ENCODE data around the gene ZNF492.
"Not testable (repeated sequence)": the region's sequence is repeated elsewhere in the genome, so short reads cannot be mapped to it uniquely, and the experiment has no call there.

The ZNF492 gene

GRCh38 chr19:22610121-22610520, 24.0 kb upstream of the ZNF492 start:
- Histone ChIP-seq H3K9me3 (ENCODE audit: low read depth, low read length) (no peaks in the 10 kb centered on the region), H3K36me3 (ENCODE audit: insufficient read depth, low read length) (no peaks in the 10 kb centered on the region), H3K9ac (ENCODE audit: insufficient read length) (no peak overlapping the region), H3K4me3 (no peak overlapping the region), H3K27ac (no peak overlapping the region)
- DNase-seq (ENCODE audit: low read depth, low spot score) = no peak
- no peak for TF ChIP-seq FOXP2 (optimal IDR thresholded peaks at IDR 0.05; ENCODE audit: control extremely low read depth, extremely low read length, insufficient read depth)
- TF ChIP-seq EZH2 (IDR thresholded peaks at IDR 0.05) = no peak
- no peak for TF ChIP-seq POLR2AphosphoS5 (IDR thresholded peaks at IDR 0.05; ENCODE audit: borderline replicate concordance, low read depth, low read length)

- no peaks in the 10 kb centered on the region for H3K9me3 ChIP-seq (ENCODE audit: low read depth, low read length)
- TF ChIP-seq EZH2 (IDR thresholded peaks at IDR 0.05) (no peak), POLR2AphosphoS5 (IDR thresholded peaks at IDR 0.05; ENCODE audit: borderline replicate concordance, low read depth, low read length) (no peak), FOXP2 (optimal IDR thresholded peaks at IDR 0.05; ENCODE audit: control extremely low read depth, extremely low read length, insufficient read depth) (no peak)
- DNase-seq (ENCODE audit: low read depth, low spot score) = no peak
- H3K4me3 ChIP-seq = no peak overlapping the region
- H3K36me3 ChIP-seq (ENCODE audit: insufficient read depth, low read length) = no peaks in the 10 kb centered on the region
- no peak overlapping the region for H3K27ac ChIP-seq
- H3K9ac ChIP-seq (ENCODE audit: insufficient read length) = no peak overlapping the region
These were observed 21.8 kb upstream of the ZNF492 start for GRCh38 chr19:22612316-22612715.

GRCh38 chr19:22616659-22617058, 17.5 kb upstream of the ZNF492 start:
- no peak for DNase-seq (ENCODE audit: low read depth, low spot score)
- H3K27ac ChIP-seq = no peak overlapping the region
- TF ChIP-seq POLR2AphosphoS5 (IDR thresholded peaks at IDR 0.05; ENCODE audit: borderline replicate concordance, low read depth, low read length) (no peak), EZH2 (IDR thresholded peaks at IDR 0.05) (no peak), FOXP2 (optimal IDR thresholded peaks at IDR 0.05; ENCODE audit: control extremely low read depth, extremely low read length, insufficient read depth) (no peak)
- H3K9me3 ChIP-seq (ENCODE audit: low read depth, low read length) = no peaks in the 10 kb centered on the region
- no peak overlapping the region for H3K4me3 ChIP-seq
- no peak overlapping the region for H3K9ac ChIP-seq (ENCODE audit: insufficient read length)
- H3K36me3 ChIP-seq (ENCODE audit: insufficient read depth, low read length) = no peaks in the 10 kb centered on the region

- DNase-seq (ENCODE audit: low read depth, low spot score); H3K36me3 ChIP-seq (ENCODE audit: insufficient read depth, low read length); H3K9me3 ChIP-seq (ENCODE audit: low read depth, low read length); H3K4me3 ChIP-seq; H3K9ac ChIP-seq (ENCODE audit: insufficient read length); H3K27ac ChIP-seq: not testable (repeated sequence)
These were observed 16.9 kb upstream of the ZNF492 start for GRCh38 chr19:22617181-22617580.

GRCh38 chr19:22617614-22618320, 16.4 kb upstream of the ZNF492 start:
- no peak for DNase-seq (ENCODE audit: low read depth, low spot score)
- Histone ChIP-seq H3K36me3 (ENCODE audit: insufficient read depth, low read length) (no peaks in the 10 kb centered on the region), H3K9ac (ENCODE audit: insufficient read length) (no peak overlapping the region), H3K27ac (no peak overlapping the region), H3K9me3 (ENCODE audit: low read depth, low read length) (no peaks in the 10 kb centered on the region), H3K4me3 (no peak overlapping the region)
- no peak for TF ChIP-seq POLR2AphosphoS5 (IDR thresholded peaks at IDR 0.05; ENCODE audit: borderline replicate concordance, low read depth, low read length)
- no peak for TF ChIP-seq EZH2 (IDR thresholded peaks at IDR 0.05)
- no peak for TF ChIP-seq FOXP2 (optimal IDR thresholded peaks at IDR 0.05; ENCODE audit: control extremely low read depth, extremely low read length, insufficient read depth)

GRCh38 chr19:22619371-22619770, 14.8 kb upstream of the ZNF492 start:
- no peak for DNase-seq (ENCODE audit: low read depth, low spot score)
- Histone ChIP-seq H3K27ac (no peak overlapping the region), H3K36me3 (ENCODE audit: insufficient read depth, low read length) (no peaks in the 10 kb centered on the region), H3K9ac (ENCODE audit: insufficient read length) (no peak overlapping the region), H3K4me3 (no peak overlapping the region), H3K9me3 (ENCODE audit: low read depth, low read length) (no peaks in the 10 kb centered on the region)
- no peak for TF ChIP-seq EZH2 (IDR thresholded peaks at IDR 0.05)
- TF ChIP-seq POLR2AphosphoS5 (IDR thresholded peaks at IDR 0.05; ENCODE audit: borderline replicate concordance, low read depth, low read length) = no peak
- TF ChIP-seq FOXP2 (optimal IDR thresholded peaks at IDR 0.05; ENCODE audit: control extremely low read depth, extremely low read length, insufficient read depth) = no peak

GRCh38 chr19:22619932-22620331, 14.2 kb upstream of the ZNF492 start:
- Histone ChIP-seq H3K9ac (ENCODE audit: insufficient read length) (no peak overlapping the region), H3K9me3 (ENCODE audit: low read depth, low read length) (no peaks in the 10 kb centered on the region), H3K27ac (no peak overlapping the region), H3K4me3 (no peak overlapping the region), H3K36me3 (ENCODE audit: insufficient read depth, low read length) (no peaks in the 10 kb centered on the region)
- TF ChIP-seq EZH2 (IDR thresholded peaks at IDR 0.05) (no peak), POLR2AphosphoS5 (IDR thresholded peaks at IDR 0.05; ENCODE audit: borderline replicate concordance, low read depth, low read length) (no peak), FOXP2 (optimal IDR thresholded peaks at IDR 0.05; ENCODE audit: control extremely low read depth, extremely low read length, insufficient read depth) (no peak)
- no peak for DNase-seq (ENCODE audit: low read depth, low spot score)

GRCh38 chr19:22620401-22620800, 13.7 kb upstream of the ZNF492 start:
- Histone ChIP-seq H3K9ac (ENCODE audit: insufficient read length) (no peak overlapping the region), H3K36me3 (ENCODE audit: insufficient read depth, low read length) (no peaks in the 10 kb centered on the region), H3K27ac (no peak overlapping the region), H3K4me3 (no peak overlapping the region), H3K9me3 (ENCODE audit: low read depth, low read length) (no peaks in the 10 kb centered on the region)
- no peak for TF ChIP-seq EZH2 (IDR thresholded peaks at IDR 0.05)
- DNase-seq (ENCODE audit: low read depth, low spot score) = no peak

GRCh38 chr19:22620912-22621311, 13.2 kb upstream of the ZNF492 start:
- no peak for DNase-seq (ENCODE audit: low read depth, low spot score)
- H3K9ac ChIP-seq (ENCODE audit: insufficient read length) = no peak overlapping the region
- TF ChIP-seq EZH2 (IDR thresholded peaks at IDR 0.05) = no peak
- no peak for TF ChIP-seq POLR2AphosphoS5 (IDR thresholded peaks at IDR 0.05; ENCODE audit: borderline replicate concordance, low read depth, low read length)
- TF ChIP-seq FOXP2 (optimal IDR thresholded peaks at IDR 0.05; ENCODE audit: control extremely low read depth, extremely low read length, insufficient read depth) = no peak
- H3K36me3 ChIP-seq (ENCODE audit: insufficient read depth, low read length) = no peaks in the 10 kb centered on the region
- H3K9me3 ChIP-seq (ENCODE audit: low read depth, low read length) = no peaks in the 10 kb centered on the region
- no peak overlapping the region for H3K27ac ChIP-seq
- no peak overlapping the region for H3K4me3 ChIP-seq

Data from SK-N-MC (cell line).